ENCODE measurements around the gene GLOD5. TPM values are rescaled to one million over a fixed set of nuclear protein-coding genes. Genes with fewer than 3 reads are reported as not detected.

The GLOD5 gene
- total RNA-seq, 1 donor from 2014 or later: 0.95 TPM

DNA sequence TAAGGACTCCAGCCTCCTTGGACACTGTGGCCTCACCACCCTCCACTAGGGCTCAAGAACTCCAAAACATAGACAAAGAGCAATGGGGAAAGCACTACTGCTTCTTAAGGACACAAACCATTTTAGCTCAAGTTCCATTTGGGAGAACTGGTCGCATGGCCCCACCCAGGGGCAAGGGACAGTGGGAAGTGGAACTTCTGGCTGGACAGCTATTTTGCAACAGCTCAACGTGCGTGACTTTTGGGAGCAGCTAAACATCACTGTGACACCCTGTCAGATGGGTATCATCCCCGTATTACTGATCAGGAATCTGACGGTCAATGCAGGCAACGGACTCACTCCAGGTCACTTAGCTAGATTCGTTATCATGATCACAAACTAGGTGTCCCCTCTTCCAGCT lies 9.0 kb upstream of the GLOD5 start:
- Histone ChIP-seq H3K9me3 (no peaks in the 10 kb centered on the region), H3K27ac (no peak overlapping the region), H3K36me3 (no peaks in the 10 kb centered on the region), H3K4me1 (no peaks in the 10 kb centered on the region), H3K27me3 (ENCODE audit: low read depth) (no peaks in the 10 kb centered on the region), H3K4me3 (no peak overlapping the region)
- intact Hi-C loops (cut with DNase I): no loop called here
- TF ChIP-seq, protein P1, sequence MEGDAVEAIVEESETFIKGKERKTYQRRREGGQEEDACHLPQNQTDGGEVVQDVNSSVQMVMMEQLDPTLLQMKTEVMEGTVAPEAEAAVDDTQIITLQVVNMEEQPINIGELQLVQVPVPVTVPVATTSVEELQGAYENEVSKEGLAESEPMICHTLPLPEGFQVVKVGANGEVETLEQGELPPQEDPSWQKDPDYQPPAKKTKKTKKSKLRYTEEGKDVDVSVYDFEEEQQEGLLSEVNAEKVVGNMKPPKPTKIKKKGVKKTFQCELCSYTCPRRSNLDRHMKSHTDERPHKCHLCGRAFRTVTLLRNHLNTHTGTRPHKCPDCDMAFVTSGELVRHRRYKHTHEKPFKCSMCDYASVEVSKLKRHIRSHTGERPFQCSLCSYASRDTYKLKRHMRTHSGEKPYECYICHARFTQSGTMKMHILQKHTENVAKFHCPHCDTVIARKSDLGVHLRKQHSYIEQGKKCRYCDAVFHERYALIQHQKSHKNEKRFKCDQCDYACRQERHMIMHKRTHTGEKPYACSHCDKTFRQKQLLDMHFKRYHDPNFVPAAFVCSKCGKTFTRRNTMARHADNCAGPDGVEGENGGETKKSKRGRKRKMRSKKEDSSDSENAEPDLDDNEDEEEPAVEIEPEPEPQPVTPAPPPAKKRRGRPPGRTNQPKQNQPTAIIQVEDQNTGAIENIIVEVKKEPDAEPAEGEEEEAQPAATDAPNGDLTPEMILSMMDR (IDR thresholded peaks at IDR 0.05): no peak
- no peak for ATAC-seq
- DNase-seq: no peak

DNA sequence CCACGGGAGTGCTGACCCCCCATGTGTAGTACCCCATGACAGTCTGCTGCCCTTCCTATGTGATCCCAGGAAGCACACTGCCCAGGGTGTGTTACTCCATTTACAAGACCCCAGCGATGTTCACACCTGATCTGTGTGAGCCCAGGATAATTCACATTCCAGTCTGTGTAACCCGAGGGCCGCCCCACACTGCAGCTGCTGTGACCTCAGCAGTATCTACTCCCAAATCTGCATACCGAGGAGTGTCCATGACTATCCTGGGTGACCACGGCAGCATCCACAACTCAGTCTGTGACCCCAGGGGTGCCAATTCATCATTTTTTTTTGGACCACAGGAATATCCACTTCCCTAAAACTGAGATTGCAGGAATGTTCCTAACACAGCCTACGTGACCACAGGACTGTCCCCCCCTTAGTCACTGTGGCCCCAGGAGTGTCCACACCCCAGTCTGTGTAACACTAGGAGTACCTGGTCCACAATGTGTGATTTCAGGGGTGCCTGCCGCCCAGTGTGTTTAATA lies 7.8 kb upstream of the GLOD5 start:
- no peak for ATAC-seq
- no peak for DNase-seq
- Histone ChIP-seq H3K4me3 (no peak overlapping the region), H3K36me3 (no peaks in the 10 kb centered on the region), H3K27ac (no peak overlapping the region), H3K9me3 (no peaks in the 10 kb centered on the region), H3K27me3 (ENCODE audit: low read depth) (no peaks in the 10 kb centered on the region), H3K4me1 (no peaks in the 10 kb centered on the region)
- TF ChIP-seq, protein P1 (IDR thresholded peaks at IDR 0.05): no peak
- intact Hi-C loops (cut with DNase I): no loop called here

DNA sequence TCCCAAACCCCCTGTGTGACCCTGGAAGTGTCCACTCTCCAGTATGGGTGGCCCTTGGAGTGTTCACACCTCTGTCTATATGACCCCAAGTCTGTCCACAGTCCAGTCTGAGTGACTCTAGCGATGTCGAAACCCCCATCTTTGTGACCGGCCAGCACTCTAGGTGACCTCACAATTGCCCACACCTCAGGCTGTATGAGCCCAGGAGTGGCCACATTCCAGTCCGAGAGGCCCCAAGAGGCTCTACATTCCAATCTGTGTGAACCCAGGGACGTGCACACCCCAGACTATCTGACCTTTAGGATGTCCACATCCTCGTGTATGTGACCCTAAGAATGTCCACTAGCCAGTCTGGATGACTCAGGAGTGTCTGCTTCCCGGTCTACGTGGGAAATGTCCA lies 7.3 kb upstream of the GLOD5 start:
- Histone ChIP-seq H3K4me3 (no peak overlapping the region), H3K36me3 (no peaks in the 10 kb centered on the region), H3K27ac (no peak overlapping the region), H3K9me3 (no peaks in the 10 kb centered on the region), H3K4me1 (no peaks in the 10 kb centered on the region), H3K27me3 (ENCODE audit: low read depth) (no peaks in the 10 kb centered on the region)
- TF ChIP-seq, protein P1 (IDR thresholded peaks at IDR 0.05): no peak
- intact Hi-C loops (cut with DNase I): no loop called here
- DNase-seq (no peak), ATAC-seq (peak in 1 of 2 donors; percentile 12)

DNA sequence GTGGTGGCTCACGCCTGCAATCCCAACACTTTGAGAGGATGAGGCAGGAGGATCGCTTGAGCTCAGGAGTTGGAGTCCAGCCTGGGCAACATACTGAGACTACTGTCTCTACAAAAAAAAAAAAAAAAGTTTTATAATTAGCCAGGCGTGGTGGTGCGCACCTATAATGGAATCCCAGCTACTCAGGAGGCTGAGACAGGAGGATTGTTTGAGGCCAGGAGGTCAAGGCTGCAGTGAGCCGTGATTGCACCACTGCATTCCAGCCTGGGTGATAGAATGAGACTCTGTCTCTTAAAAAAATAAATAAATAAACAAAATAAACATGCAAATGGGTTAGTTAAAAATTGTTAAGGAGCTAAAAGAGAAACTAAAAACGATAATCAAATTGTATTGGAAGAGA lies 7.7 kb downstream of the GLOD5 start:
- ATAC-seq (no peak), DNase-seq (no peak)
- Histone ChIP-seq H3K4me1 (no peaks in the 10 kb centered on the region), H3K27me3 (ENCODE audit: low read depth) (no peaks in the 10 kb centered on the region), H3K9me3 (no peaks in the 10 kb centered on the region), H3K4me3 (no peak overlapping the region), H3K27ac (no peak overlapping the region), H3K36me3 (no peaks in the 10 kb centered on the region)
- intact Hi-C loops (cut with DNase I): no loop called here
- TF ChIP-seq, protein P1 (IDR thresholded peaks at IDR 0.05): no peak

DNA sequence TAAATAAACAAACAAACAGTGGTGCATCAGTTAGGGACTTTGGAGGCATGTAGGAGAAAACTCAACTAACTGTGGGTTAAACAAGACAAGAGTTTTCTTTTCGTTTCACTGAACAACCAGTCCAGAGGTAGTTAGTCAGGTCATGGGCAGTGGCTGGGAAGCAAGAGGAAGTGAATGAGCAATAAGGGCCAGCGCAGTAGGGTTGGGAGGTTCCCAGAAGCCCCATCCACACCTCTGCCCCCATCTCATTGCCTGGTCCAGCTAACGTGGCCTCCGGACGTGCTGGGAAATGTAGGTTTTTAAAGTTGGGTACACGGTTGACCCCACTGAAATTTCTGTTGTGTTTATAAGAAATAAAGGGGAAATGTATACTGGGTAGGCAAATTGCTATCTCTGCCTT lies 8.7 kb downstream of the GLOD5 start:
- Histone ChIP-seq H3K27ac (no peak overlapping the region), H3K27me3 (ENCODE audit: low read depth) (no peaks in the 10 kb centered on the region), H3K4me3 (no peak overlapping the region), H3K9me3 (no peaks in the 10 kb centered on the region), H3K36me3 (no peaks in the 10 kb centered on the region), H3K4me1 (no peaks in the 10 kb centered on the region)
- ATAC-seq: no peak
- no peak for DNase-seq
- TF ChIP-seq, protein P1 (IDR thresholded peaks at IDR 0.05): no peak
- intact Hi-C loops (cut with DNase I): no loop called here

DNA sequence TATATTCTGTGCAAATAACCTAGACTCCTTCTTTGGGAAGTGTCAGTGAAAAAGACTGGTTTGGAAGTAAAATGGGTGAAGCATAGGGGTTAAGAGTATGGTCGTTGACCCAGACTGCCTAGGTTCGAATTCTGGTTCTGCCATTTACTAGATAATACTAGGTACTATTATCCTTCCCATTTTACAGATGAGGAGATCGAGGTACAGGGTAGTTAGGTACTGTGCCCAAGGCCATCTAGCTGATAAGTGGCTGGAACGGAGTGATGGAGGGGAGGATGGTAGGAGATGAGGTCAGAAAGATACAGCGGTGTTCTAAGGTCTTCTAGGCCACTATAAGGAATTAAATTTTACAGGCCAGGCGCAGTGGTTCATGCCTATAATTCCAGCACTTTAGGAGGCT lies 11.1 kb downstream of the GLOD5 start:
- intact Hi-C loops (cut with DNase I): no loop called here
- no peak for ATAC-seq
- H3K4me3 ChIP-seq: no peak overlapping the region
- DNase-seq: no peak
- H3K27ac ChIP-seq: no peak overlapping the region
- no peaks in the 10 kb centered on the region for H3K27me3 ChIP-seq (ENCODE audit: low read depth)
- TF ChIP-seq, protein P1 (IDR thresholded peaks at IDR 0.05): no peak
- no peaks in the 10 kb centered on the region for H3K4me1 ChIP-seq
- H3K9me3 ChIP-seq: no peaks in the 10 kb centered on the region
- no peaks in the 10 kb centered on the region for H3K36me3 ChIP-seq

Data from lower lobe of right lung (tissue), 2 donors.